ENCODE results near the gene INTS4. TPM values are rescaled to one million over a fixed set of nuclear protein-coding genes. Genes with fewer than 3 reads are reported as not detected.
"Not testable (repeated sequence)": the region's sequence is repeated elsewhere in the genome, so short reads cannot be mapped to it uniquely, and the experiment has no call there.

Gene INTS4
- total RNA-seq, 2 experiments from 2014 or later, result 50.6 to 57.0 TPM

GRCh38 chr11:77930334-77931208 is 63.9 kb downstream of the INTS4 start:
- H3K4me2 ChIP-seq (ENCODE audit: low read length); H4K20me1 ChIP-seq (ENCODE audit: insufficient read depth, low read length); intact Hi-C loops (cut with micrococcal nuclease; ENCODE audit: unreplicated experiment); H3K4me3 ChIP-seq (ENCODE audit: low read depth, low read length, poor library complexity, severe bottlenecking); H3K9me3 ChIP-seq (ENCODE audit: low read length); POLR2A ChIA-PET; H3K27ac ChIP-seq (ENCODE audit: low read depth, low read length, poor library complexity, severe bottlenecking); H2AFZ ChIP-seq (ENCODE audit: low read length); H3K4me1 ChIP-seq (ENCODE audit: insufficient read depth, low read length, poor library complexity, severe bottlenecking); DNase-seq (ENCODE audit: low spot score); CTCF ChIA-PET (ENCODE audit: unreplicated experiment); H3K79me2 ChIP-seq (ENCODE audit: insufficient read depth, low read depth, low read length); H3K9me2 ChIP-seq (ENCODE audit: insufficient read depth, low read length): not testable (repeated sequence)
- H3K36me3 ChIP-seq (ENCODE audit: insufficient read depth, low read length), result peaks cover 34% of the 10 kb centered on the region
- BruUV-seq (replicated peaks), result TSS peak; percentile 15

GRCh38 chr11:77917713-77918112 is 76.8 kb downstream of the INTS4 start:
- intact Hi-C loops (cut with micrococcal nuclease; ENCODE audit: unreplicated experiment); H4K20me1 ChIP-seq (ENCODE audit: insufficient read depth, low read length); H3K27ac ChIP-seq (ENCODE audit: low read depth, low read length, poor library complexity, severe bottlenecking); H3K4me3 ChIP-seq (ENCODE audit: low read depth, low read length, poor library complexity, severe bottlenecking); H3K9me2 ChIP-seq (ENCODE audit: insufficient read depth, low read length); BruUV-seq (replicated peaks); H3K79me2 ChIP-seq (ENCODE audit: insufficient read depth, low read depth, low read length); CTCF ChIA-PET (ENCODE audit: unreplicated experiment); DNase-seq (ENCODE audit: low spot score); H3K4me2 ChIP-seq (ENCODE audit: low read length); H3K4me1 ChIP-seq (ENCODE audit: insufficient read depth, low read length, poor library complexity, severe bottlenecking); H3K9me3 ChIP-seq (ENCODE audit: low read length); POLR2A ChIA-PET; H2AFZ ChIP-seq (ENCODE audit: low read length): not testable (repeated sequence)
- peaks cover 17% of the 10 kb centered on the region for H3K36me3 ChIP-seq (ENCODE audit: insufficient read depth, low read length)

GRCh38 chr11:77914307-77914791 is 80.1 kb downstream of the INTS4 start:
- H3K9me2 ChIP-seq (ENCODE audit: insufficient read depth, low read length); H3K9me3 ChIP-seq (ENCODE audit: low read length); H3K4me3 ChIP-seq (ENCODE audit: low read depth, low read length, poor library complexity, severe bottlenecking); POLR2A ChIA-PET; H3K79me2 ChIP-seq (ENCODE audit: insufficient read depth, low read depth, low read length); H3K4me2 ChIP-seq (ENCODE audit: low read length); H2AFZ ChIP-seq (ENCODE audit: low read length); DNase-seq (ENCODE audit: low spot score); CTCF ChIA-PET (ENCODE audit: unreplicated experiment); H3K27ac ChIP-seq (ENCODE audit: low read depth, low read length, poor library complexity, severe bottlenecking); H4K20me1 ChIP-seq (ENCODE audit: insufficient read depth, low read length); intact Hi-C loops (cut with micrococcal nuclease; ENCODE audit: unreplicated experiment); BruUV-seq (replicated peaks); H3K4me1 ChIP-seq (ENCODE audit: insufficient read depth, low read length, poor library complexity, severe bottlenecking): not testable (repeated sequence)
- H3K36me3 ChIP-seq (ENCODE audit: insufficient read depth, low read length), result peaks cover 19% of the 10 kb centered on the region

GRCh38 chr11:77913608-77914306 is 80.7 kb downstream of the INTS4 start:
- H3K4me2 ChIP-seq (ENCODE audit: low read length); H3K9me3 ChIP-seq (ENCODE audit: low read length); POLR2A ChIA-PET; intact Hi-C loops (cut with micrococcal nuclease; ENCODE audit: unreplicated experiment); H3K27ac ChIP-seq (ENCODE audit: low read depth, low read length, poor library complexity, severe bottlenecking); H3K79me2 ChIP-seq (ENCODE audit: insufficient read depth, low read depth, low read length); H3K9me2 ChIP-seq (ENCODE audit: insufficient read depth, low read length); H2AFZ ChIP-seq (ENCODE audit: low read length); BruUV-seq (replicated peaks); H4K20me1 ChIP-seq (ENCODE audit: insufficient read depth, low read length); DNase-seq (ENCODE audit: low spot score); CTCF ChIA-PET (ENCODE audit: unreplicated experiment); H3K4me1 ChIP-seq (ENCODE audit: insufficient read depth, low read length, poor library complexity, severe bottlenecking); H3K4me3 ChIP-seq (ENCODE audit: low read depth, low read length, poor library complexity, severe bottlenecking): not testable (repeated sequence)
- peaks cover 22% of the 10 kb centered on the region for H3K36me3 ChIP-seq (ENCODE audit: insufficient read depth, low read length)

GRCh38 chr11:77910828-77911227 is 83.6 kb downstream of the INTS4 start:
- H4K20me1 ChIP-seq (ENCODE audit: insufficient read depth, low read length); H2AFZ ChIP-seq (ENCODE audit: low read length); H3K79me2 ChIP-seq (ENCODE audit: insufficient read depth, low read depth, low read length); H3K9me3 ChIP-seq (ENCODE audit: low read length); CTCF ChIA-PET (ENCODE audit: unreplicated experiment); DNase-seq (ENCODE audit: low spot score); intact Hi-C loops (cut with micrococcal nuclease; ENCODE audit: unreplicated experiment); H3K4me3 ChIP-seq (ENCODE audit: low read depth, low read length, poor library complexity, severe bottlenecking); BruUV-seq (replicated peaks); H3K4me2 ChIP-seq (ENCODE audit: low read length); H3K4me1 ChIP-seq (ENCODE audit: insufficient read depth, low read length, poor library complexity, severe bottlenecking); POLR2A ChIA-PET; H3K27ac ChIP-seq (ENCODE audit: low read depth, low read length, poor library complexity, severe bottlenecking); H3K9me2 ChIP-seq (ENCODE audit: insufficient read depth, low read length): not testable (repeated sequence)
- H3K36me3 ChIP-seq (ENCODE audit: insufficient read depth, low read length), result peaks cover 38% of the 10 kb centered on the region; the same call in 1 of the 2 replicates
